Lower leg skin (tissue), 3 donors: ENCODE measurements around the gene DLGAP4.

Experiments used
- POLR2A ChIP-seq, 2 donors: fragments of 450-650 bp; IDR thresholded peaks; one replicate each; pipeline ENCODE4 v1.6.1; 2016 to 2017; ENCODE audit warnings: antibody characterized with exemption in 2 of 2, mild to moderate bottlenecking in 1 of 2, moderate library complexity in 1 of 2
- TF ChIP-seq, protein P1 (sequence below), 3 donors: fragments of 450-650 bp; IDR thresholded peaks; one replicate each; pipeline ENCODE4 v1.5.1; 2016; ENCODE audit warnings: antibody characterized with exemption in 3 of 3, mild to moderate bottlenecking in 3 of 3, moderate library complexity in 2 of 3

DNA sequence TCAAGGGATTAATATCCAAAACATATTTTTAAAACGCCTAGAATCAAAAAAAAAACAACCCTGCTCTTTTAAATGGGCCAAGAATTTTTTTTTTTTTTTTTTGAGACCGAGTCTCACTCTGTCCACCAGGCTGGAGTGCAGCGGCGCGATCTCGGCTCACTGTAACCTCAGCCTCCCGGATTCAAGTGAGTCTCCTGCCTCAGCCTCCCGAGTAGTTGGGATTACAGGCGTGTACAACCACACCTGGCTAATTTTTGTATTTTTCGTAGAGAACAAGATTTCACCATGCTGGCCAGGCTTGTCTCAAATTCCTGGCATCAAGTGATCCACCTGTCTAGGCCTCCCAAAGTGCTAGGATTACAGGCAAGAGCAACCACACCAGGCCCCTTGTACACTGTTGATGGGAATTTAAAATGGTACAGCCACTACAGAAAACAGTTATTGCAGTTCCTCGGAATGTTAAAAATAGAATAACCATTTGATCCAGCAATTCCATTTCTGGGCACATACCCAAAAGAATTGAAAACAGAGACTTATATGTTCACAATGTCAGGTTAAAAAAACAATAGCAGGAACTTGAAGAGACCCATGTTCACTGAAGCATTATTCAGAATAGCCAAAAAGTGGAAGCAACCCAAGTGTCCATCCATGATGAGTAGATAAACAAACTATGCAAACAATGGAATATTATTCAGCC is 232.0 kb downstream of the DLGAP4 start:
- TF ChIP-seq POLR2A (IDR thresholded peaks at IDR 0.05), result no peak
- TF ChIP-seq, protein P1, sequence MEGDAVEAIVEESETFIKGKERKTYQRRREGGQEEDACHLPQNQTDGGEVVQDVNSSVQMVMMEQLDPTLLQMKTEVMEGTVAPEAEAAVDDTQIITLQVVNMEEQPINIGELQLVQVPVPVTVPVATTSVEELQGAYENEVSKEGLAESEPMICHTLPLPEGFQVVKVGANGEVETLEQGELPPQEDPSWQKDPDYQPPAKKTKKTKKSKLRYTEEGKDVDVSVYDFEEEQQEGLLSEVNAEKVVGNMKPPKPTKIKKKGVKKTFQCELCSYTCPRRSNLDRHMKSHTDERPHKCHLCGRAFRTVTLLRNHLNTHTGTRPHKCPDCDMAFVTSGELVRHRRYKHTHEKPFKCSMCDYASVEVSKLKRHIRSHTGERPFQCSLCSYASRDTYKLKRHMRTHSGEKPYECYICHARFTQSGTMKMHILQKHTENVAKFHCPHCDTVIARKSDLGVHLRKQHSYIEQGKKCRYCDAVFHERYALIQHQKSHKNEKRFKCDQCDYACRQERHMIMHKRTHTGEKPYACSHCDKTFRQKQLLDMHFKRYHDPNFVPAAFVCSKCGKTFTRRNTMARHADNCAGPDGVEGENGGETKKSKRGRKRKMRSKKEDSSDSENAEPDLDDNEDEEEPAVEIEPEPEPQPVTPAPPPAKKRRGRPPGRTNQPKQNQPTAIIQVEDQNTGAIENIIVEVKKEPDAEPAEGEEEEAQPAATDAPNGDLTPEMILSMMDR (IDR thresholded peaks at IDR 0.05), result no peak
